Measurements from ENCODE around the gene GJC2.
A peak's percentile ranks its signal among the peaks of the same experiment; 100 is the strongest.

GJC2 gene

GRCh38 chr1:228154670-228155571, 5.2 kb downstream of the GJC2 start:
- Mint-ChIP-seq H3K27ac (peak overlapping the region; percentile 71), H3K9me3 (no peaks in the 10 kb centered on the region), H3K27me3 (no peaks in the 10 kb centered on the region), H3K4me3 (no peak overlapping the region), H3K36me3 (ENCODE audit: low read depth) (peaks cover under 1% of the 10 kb centered on the region), H3K4me1 (ENCODE audit: low read depth) (peaks cover 27% of the 10 kb centered on the region)
- DNase-seq: peak; percentile 48

DNA sequence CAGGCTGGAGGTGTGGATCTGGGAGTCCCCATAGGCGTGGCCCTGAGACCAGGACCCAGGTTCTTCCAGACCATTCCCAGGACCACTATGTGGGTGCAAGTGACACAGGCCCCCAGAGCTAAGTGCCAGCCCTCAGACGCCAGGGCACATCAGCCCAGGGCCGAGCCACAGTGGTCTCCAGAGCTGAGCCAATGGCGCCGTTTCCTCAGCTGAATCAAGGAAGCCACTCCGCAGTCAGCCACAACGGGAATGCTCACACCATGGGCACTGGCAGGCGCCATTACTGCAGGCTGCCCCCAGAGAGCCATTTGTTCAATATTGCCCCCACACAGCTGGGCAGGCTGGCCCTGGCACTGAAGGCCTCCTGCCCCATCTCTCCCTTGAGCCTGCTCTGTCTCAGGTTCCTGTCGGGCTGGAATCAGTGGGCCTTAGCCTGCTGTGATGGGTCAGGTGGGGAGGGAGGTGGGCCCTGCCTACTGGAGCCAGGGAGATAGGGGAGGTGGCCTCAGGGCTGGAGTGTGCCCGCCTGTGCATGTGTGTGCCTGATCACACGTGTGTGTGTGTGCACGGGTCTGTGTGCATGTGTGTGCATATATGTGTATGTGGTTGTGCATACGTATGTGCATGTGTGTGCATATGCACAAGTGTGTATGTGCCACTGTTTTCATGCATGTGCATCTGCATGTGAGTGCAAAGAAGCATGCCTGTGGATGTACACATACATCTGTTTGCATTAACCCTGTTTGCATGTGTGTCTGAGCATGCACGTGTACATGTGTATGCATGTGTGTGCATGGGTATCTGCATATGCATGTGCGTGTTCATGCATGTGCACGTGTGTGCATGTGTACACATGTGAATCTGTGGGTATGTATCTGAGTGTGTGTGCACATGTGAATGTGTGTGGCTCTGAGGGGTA, 6.1 kb downstream of the GJC2 start:
- no peaks in the 10 kb centered on the region for H3K27me3 Mint-ChIP-seq
- no peak overlapping the region for H3K4me3 Mint-ChIP-seq
- H3K36me3 Mint-ChIP-seq (ENCODE audit: low read depth): no peaks in the 10 kb centered on the region
- no peaks in the 10 kb centered on the region for H3K9me3 Mint-ChIP-seq
- no peak for DNase-seq
- H3K27ac Mint-ChIP-seq: peak overlapping the region; percentile 71
- H3K4me1 Mint-ChIP-seq (ENCODE audit: low read depth): peaks cover 27% of the 10 kb centered on the region

DNA sequence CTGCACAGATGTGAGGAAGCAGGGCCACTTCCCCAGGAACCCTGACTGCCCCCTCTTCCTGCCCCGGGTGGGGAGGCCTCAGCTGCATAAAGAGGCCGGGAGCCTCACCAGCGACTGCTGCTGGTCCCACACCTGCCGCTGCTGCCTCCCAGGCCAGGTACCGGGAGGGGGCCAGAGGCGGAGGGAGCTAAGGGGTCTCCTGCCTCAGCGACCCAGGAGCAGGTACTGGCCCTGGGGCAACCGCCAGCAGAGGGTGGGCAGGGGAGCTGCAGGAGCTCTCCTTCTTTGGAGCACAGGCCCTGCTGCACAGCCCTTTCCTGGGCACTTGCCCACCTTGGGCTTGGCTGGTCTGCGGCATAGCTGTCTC, 6.8 kb downstream of the GJC2 start:
- H3K4me3 Mint-ChIP-seq: no peak overlapping the region
- DNase-seq: no peak
- H3K36me3 Mint-ChIP-seq (ENCODE audit: low read depth): no peaks in the 10 kb centered on the region
- H3K9me3 Mint-ChIP-seq: no peaks in the 10 kb centered on the region
- peaks cover 29% of the 10 kb centered on the region for H3K4me1 Mint-ChIP-seq (ENCODE audit: low read depth)
- H3K27me3 Mint-ChIP-seq: no peaks in the 10 kb centered on the region
- no peak overlapping the region for H3K27ac Mint-ChIP-seq

DNA sequence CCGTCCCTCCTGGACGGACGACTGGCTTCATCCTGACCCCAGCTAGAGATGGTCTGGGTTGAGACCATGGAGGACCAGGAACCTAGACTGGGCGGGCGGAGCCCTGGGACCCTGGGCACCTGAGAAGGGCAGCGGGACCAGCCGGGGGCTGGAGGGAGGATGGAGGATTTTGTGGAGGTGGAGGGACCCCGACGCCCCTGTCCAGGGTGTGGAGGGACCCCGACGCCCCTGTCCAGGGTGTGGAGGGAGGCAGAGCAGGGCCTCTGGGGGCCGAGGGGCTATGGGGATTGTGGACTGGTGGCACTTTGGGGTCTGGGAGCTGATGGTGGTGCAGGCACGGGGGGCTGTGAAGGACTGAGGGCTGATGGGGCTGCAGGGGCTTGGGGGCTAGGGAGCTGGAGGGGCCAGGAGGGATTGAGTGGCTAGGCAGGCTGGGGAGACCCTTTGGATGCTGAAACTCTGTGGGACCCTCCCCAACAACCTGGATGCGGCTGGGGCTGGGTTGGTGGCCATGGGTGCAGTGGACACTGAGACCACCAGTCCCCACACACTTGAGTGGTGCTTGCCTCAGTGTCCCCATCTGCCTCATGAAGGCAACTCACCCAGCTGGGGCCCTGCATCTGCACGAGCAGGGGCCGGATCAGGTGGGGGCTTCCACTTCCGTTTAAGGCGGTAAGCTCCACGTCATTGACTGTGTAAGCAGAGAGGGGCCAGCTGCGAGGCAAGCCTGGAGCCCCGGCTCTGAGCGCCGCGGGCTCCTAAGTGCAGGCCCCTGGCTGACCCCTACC, 7.4 kb downstream of the GJC2 start:
- H3K27me3 Mint-ChIP-seq: no peaks in the 10 kb centered on the region
- H3K4me3 Mint-ChIP-seq: no peak overlapping the region
- no peak for DNase-seq
- H3K27ac Mint-ChIP-seq: peak overlapping the region; percentile 55
- H3K4me1 Mint-ChIP-seq (ENCODE audit: low read depth): peaks cover 33% of the 10 kb centered on the region
- no peaks in the 10 kb centered on the region for H3K36me3 Mint-ChIP-seq (ENCODE audit: low read depth)
- H3K9me3 Mint-ChIP-seq: no peaks in the 10 kb centered on the region

GRCh38 chr1:228157729-228158126, 8.0 kb downstream of the GJC2 start:
- H3K27me3 Mint-ChIP-seq: no peaks in the 10 kb centered on the region
- peaks cover 38% of the 10 kb centered on the region for H3K4me1 Mint-ChIP-seq (ENCODE audit: low read depth)
- no peak for DNase-seq
- H3K4me3 Mint-ChIP-seq: no peak overlapping the region
- H3K9me3 Mint-ChIP-seq: no peaks in the 10 kb centered on the region
- H3K27ac Mint-ChIP-seq: no peak overlapping the region
- no peaks in the 10 kb centered on the region for H3K36me3 Mint-ChIP-seq (ENCODE audit: low read depth)

DNA sequence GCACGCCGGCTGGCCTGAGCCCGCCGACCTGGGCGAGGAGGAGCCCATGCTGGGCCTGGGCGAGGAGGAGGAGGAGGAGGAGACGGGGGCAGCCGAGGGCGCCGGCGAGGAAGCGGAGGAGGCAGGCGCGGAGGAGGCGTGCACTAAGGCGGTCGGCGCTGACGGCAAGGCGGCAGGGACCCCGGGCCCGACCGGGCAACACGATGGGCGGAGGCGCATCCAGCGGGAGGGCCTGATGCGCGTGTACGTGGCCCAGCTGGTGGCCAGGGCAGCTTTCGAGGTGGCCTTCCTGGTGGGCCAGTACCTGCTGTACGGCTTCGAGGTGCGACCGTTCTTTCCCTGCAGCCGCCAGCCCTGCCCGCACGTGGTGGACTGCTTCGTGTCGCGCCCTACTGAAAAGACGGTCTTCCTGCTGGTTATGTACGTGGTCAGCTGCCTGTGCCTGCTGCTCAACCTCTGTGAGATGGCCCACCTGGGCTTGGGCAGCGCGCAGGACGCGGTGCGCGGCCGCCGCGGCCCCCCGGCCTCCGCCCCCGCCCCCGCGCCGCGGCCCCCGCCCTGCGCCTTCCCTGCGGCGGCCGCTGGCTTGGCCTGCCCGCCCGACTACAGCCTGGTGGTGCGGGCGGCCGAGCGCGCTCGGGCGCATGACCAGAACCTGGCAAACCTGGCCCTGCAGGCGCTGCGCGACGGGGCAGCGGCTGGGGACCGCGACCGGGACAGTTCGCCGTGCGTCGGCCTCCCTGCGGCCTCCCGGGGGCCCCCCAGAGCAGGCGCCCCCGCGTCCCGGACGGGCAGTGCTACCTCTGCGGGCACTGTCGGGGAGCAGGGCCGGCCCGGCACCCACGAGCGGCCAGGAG, 8.6 kb downstream of the GJC2 start:
- Mint-ChIP-seq H3K4me1 (ENCODE audit: low read depth) (peaks cover 42% of the 10 kb centered on the region), H3K27ac (no peak overlapping the region), H3K9me3 (no peaks in the 10 kb centered on the region), H3K36me3 (ENCODE audit: low read depth) (no peaks in the 10 kb centered on the region), H3K27me3 (no peaks in the 10 kb centered on the region), H3K4me3 (no peak overlapping the region)
- DNase-seq: no peak

DNA sequence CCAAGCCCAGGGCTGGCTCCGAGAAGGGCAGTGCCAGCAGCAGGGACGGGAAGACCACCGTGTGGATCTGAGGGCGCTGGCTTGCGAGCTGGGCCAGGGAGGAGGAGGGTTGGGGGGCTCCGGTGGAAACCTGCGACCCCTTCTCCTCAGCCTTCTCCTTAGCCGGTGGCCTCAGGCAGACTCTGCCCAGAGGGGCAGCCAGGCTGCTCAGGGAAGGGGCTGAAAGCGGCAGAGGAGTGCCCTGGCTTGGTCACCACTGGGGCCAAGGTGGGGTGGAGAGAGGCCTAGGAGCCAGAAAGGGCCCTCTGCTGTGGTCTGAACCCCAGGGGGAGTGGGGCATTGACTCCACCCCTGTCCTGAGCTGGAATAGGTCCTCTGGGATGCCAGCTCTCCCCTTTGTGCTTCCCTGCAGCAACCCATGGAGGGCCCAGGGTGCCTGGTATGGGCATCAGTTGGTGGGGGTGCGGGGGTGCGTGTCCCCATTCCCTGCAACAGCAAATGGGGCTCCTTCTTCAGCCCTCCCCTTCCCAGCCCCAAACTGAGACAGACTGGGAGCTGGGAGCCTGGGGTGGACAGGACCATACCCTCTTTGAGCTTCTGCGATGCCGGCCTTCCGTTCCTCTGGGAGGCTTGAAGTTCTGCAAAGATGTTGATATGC, 9.4 kb downstream of the GJC2 start:
- Mint-ChIP-seq H3K27me3 (no peaks in the 10 kb centered on the region), H3K36me3 (ENCODE audit: low read depth) (no peaks in the 10 kb centered on the region), H3K4me1 (ENCODE audit: low read depth) (peaks cover 46% of the 10 kb centered on the region), H3K27ac (no peak overlapping the region), H3K9me3 (no peaks in the 10 kb centered on the region), H3K4me3 (no peak overlapping the region)
- DNase-seq: no peak

DNA sequence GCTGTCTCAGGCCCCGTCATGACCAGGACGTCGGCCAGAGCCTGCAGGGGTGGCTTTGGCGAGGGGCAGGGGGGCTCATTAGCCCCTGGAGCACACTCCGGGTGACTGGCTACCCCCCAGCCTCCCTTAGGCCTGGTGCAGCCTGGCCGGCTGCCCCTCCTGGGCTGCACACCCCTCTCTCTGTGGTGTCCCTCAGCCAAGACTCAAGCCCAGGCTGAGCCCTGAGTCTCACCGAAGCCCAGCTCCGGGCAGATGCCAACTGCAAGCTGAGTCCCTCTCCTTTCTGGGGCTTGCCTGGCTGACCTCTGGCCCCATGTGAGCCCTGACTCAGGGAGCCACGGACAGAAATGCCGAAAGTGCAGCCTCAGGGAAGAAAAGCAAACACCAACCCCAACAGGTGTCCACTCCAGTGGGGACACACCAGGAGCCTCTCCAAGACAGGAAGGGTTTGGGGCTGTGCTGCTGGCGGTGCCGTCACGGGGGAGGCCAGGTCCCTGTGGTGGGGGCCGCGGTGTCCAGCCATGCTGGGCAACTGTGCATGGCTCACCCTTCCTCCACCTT, 10.6 kb downstream of the GJC2 start:
- H3K9me3 Mint-ChIP-seq: no peaks in the 10 kb centered on the region
- H3K27me3 Mint-ChIP-seq: no peaks in the 10 kb centered on the region
- H3K36me3 Mint-ChIP-seq (ENCODE audit: low read depth): no peaks in the 10 kb centered on the region
- H3K27ac Mint-ChIP-seq: no peak overlapping the region
- no peak for DNase-seq
- no peak overlapping the region for H3K4me3 Mint-ChIP-seq
- peaks cover 45% of the 10 kb centered on the region for H3K4me1 Mint-ChIP-seq (ENCODE audit: low read depth)

- Mint-ChIP-seq H3K36me3 (ENCODE audit: low read depth) (no peaks in the 10 kb centered on the region), H3K4me3 (no peak overlapping the region)
Observed at GRCh38 chr1:228161362-228161761, 11.6 kb downstream of the GJC2 start.

DNA sequence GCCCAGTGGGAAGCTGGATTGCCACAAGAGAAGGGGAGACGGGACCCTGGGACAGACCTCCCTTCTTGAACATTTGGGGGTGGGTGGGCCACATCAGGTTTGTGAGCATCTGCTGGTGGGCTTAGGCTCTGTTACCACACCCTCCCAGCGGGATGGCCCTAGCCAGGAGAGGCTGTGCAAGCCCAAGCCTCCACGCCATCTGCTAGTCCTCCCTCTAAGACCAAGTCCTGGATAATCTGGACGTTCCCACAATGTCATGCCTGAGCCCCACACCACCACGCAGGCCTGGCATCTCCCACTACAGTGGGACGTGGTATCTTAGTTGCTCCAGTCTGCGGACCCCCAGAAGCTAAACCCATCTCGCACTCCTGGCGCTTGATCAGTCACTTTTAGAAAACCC, 12.1 kb downstream of the GJC2 start:
- Mint-ChIP-seq H3K27ac (peak overlapping the region; percentile 44), H3K36me3 (ENCODE audit: low read depth) (no peaks in the 10 kb centered on the region), H3K9me3 (no peaks in the 10 kb centered on the region), H3K27me3 (no peaks in the 10 kb centered on the region), H3K4me3 (no peak overlapping the region), H3K4me1 (ENCODE audit: low read depth) (peaks cover 39% of the 10 kb centered on the region)
- DNase-seq: no peak

More at GRCh38 chr1:228161362-228161761, 11.6 kb downstream of the GJC2 start:
- Mint-ChIP-seq H3K4me1 (ENCODE audit: low read depth) (peaks cover 38% of the 10 kb centered on the region), H3K9me3 (no peaks in the 10 kb centered on the region), H3K27ac (no peak overlapping the region), H3K27me3 (no peaks in the 10 kb centered on the region)
- DNase-seq: no peak

GRCh38 chr1:228162286-228163006, 12.7 kb downstream of the GJC2 start:
- no peak for DNase-seq
- H3K4me3 Mint-ChIP-seq: no peak overlapping the region
- H3K27ac Mint-ChIP-seq: peak overlapping the region; percentile 40
- H3K36me3 Mint-ChIP-seq (ENCODE audit: low read depth): no peaks in the 10 kb centered on the region
- no peaks in the 10 kb centered on the region for H3K9me3 Mint-ChIP-seq
- no peaks in the 10 kb centered on the region for H3K27me3 Mint-ChIP-seq
- H3K4me1 Mint-ChIP-seq (ENCODE audit: low read depth): peaks cover 36% of the 10 kb centered on the region

DNA sequence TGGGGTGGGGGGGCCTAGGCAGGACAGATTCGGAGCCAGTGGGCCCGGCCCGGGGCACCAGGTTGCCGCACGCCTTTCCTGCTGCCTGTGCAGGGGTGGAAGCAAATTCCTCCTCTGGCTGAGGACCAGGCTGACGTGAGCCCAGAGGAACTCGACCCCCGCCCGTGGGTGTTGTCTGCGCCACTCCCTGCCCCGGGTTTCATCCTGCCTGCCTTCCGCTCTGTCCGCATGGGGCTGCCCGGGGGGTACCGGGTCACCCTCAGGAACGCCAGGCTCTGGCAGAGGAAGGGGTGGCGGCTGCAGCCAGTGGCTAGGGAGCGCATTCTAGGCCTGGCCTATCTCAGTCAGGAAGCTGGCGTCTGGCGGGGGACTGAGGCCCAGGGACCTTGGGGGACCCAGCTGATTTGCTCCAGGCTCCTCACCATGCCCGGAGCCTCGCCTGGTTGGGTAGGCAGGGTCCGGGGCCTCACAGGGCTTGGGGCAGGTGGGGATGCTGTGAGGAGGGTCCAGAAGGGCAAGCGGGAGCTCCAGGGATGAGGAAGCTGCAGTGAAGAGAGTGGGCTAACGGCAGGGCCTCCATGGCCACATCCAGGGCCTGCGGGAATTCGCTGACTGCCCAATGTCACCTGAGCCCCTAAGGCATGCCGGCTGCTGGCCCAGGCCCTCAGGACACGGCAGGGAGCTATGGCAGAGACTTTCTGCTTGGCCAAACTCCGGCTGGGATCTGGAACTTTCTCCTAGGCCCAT, 13.4 kb downstream of the GJC2 start:
- no peak overlapping the region for H3K4me3 Mint-ChIP-seq
- H3K9me3 Mint-ChIP-seq: no peaks in the 10 kb centered on the region
- no peaks in the 10 kb centered on the region for H3K27me3 Mint-ChIP-seq
- H3K4me1 Mint-ChIP-seq (ENCODE audit: low read depth): peaks cover 40% of the 10 kb centered on the region
- no peak for DNase-seq
- H3K27ac Mint-ChIP-seq: peak overlapping the region; percentile 40
- H3K36me3 Mint-ChIP-seq (ENCODE audit: low read depth): no peaks in the 10 kb centered on the region
